HL-60 (cell line): ENCODE data around the gene CYP4F2.

ENCODE experiments used
- GABPA ChIP-seq: IDR thresholded peaks from 2 replicates; pipeline ENCODE4 v1.6.1; 2012; ENCODE audit warnings: low read depth
- POLR2AphosphoS5 ChIP-seq: IDR thresholded peaks from 2 replicates; pipeline ENCODE4 v1.6.1; 2012; ENCODE audit warnings: low read depth
- SPI1 ChIP-seq: IDR thresholded peaks from 2 replicates; pipeline ENCODE4 v1.6.1; 2012; ENCODE audit warnings: low read depth, mild to moderate bottlenecking, borderline replicate concordance
- TF ChIP-seq, protein P1 (sequence below): IDR thresholded peaks from 2 replicates; pipeline ENCODE4 v1.6.1; 2012; ENCODE audit warnings: low read depth; ENCODE audit not compliant: insufficient replicate concordance
- TF ChIP-seq, protein P2 (sequence below): IDR thresholded peaks from one replicate; pipeline ENCODE4 v1.5.1; 2011; ENCODE audit warnings: low read length, control low read depth, inconsistent platforms; ENCODE audit not compliant: insufficient read depth

- TF ChIP-seq, protein P1, sequence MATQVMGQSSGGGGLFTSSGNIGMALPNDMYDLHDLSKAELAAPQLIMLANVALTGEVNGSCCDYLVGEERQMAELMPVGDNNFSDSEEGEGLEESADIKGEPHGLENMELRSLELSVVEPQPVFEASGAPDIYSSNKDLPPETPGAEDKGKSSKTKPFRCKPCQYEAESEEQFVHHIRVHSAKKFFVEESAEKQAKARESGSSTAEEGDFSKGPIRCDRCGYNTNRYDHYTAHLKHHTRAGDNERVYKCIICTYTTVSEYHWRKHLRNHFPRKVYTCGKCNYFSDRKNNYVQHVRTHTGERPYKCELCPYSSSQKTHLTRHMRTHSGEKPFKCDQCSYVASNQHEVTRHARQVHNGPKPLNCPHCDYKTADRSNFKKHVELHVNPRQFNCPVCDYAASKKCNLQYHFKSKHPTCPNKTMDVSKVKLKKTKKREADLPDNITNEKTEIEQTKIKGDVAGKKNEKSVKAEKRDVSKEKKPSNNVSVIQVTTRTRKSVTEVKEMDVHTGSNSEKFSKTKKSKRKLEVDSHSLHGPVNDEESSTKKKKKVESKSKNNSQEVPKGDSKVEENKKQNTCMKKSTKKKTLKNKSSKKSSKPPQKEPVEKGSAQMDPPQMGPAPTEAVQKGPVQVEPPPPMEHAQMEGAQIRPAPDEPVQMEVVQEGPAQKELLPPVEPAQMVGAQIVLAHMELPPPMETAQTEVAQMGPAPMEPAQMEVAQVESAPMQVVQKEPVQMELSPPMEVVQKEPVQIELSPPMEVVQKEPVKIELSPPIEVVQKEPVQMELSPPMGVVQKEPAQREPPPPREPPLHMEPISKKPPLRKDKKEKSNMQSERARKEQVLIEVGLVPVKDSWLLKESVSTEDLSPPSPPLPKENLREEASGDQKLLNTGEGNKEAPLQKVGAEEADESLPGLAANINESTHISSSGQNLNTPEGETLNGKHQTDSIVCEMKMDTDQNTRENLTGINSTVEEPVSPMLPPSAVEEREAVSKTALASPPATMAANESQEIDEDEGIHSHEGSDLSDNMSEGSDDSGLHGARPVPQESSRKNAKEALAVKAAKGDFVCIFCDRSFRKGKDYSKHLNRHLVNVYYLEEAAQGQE, result no peak
- TF ChIP-seq, protein P2, sequence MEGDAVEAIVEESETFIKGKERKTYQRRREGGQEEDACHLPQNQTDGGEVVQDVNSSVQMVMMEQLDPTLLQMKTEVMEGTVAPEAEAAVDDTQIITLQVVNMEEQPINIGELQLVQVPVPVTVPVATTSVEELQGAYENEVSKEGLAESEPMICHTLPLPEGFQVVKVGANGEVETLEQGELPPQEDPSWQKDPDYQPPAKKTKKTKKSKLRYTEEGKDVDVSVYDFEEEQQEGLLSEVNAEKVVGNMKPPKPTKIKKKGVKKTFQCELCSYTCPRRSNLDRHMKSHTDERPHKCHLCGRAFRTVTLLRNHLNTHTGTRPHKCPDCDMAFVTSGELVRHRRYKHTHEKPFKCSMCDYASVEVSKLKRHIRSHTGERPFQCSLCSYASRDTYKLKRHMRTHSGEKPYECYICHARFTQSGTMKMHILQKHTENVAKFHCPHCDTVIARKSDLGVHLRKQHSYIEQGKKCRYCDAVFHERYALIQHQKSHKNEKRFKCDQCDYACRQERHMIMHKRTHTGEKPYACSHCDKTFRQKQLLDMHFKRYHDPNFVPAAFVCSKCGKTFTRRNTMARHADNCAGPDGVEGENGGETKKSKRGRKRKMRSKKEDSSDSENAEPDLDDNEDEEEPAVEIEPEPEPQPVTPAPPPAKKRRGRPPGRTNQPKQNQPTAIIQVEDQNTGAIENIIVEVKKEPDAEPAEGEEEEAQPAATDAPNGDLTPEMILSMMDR, result no peak
- no peak for TF ChIP-seq POLR2AphosphoS5
- no peak for TF ChIP-seq SPI1
- TF ChIP-seq GABPA, result no peak
Measured at GRCh38 chr19:15846923-15847322, 51.0 kb downstream of the CYP4F2 start.
